Myocyte (in vitro differentiated cells): ENCODE results near the gene ACVR1. TPM values are rescaled to one million over a fixed set of nuclear protein-coding genes. Genes with fewer than 3 reads are reported as not detected.
"Not testable (repeated sequence)": the region's sequence is repeated elsewhere in the genome, so short reads cannot be mapped to it uniquely, and the experiment has no call there.

ENCODE experiments used
- DNase-seq: peaks from one replicate; pipeline ENCODE4 v3.0.0-alpha.2; 2012; ENCODE audit warnings: low read depth
- total RNA-seq: library from RNA; depleted of rRNA; stranded (reverse); fragments of >200 nt; gene quantifications from 2 replicates; pipeline ENCODE4 v1.2.3, GENCODE V29; 2014

The ACVR1 gene
- total RNA-seq, 1 donor from 2014 or later: 48.8 TPM

GRCh38 chr2:157830696-157831570 is 45.2 kb downstream of the ACVR1 start:
- DNase-seq: peak; percentile 86

GRCh38 chr2:157830266-157830665 is 45.9 kb downstream of the ACVR1 start:
- no peak for DNase-seq

- no peak for DNase-seq
Observed at GRCh38 chr2:157827377-157827776, 48.8 kb downstream of the ACVR1 start.

GRCh38 chr2:157826644-157827043 is 49.5 kb downstream of the ACVR1 start:
- not testable (repeated sequence) for DNase-seq

DNA sequence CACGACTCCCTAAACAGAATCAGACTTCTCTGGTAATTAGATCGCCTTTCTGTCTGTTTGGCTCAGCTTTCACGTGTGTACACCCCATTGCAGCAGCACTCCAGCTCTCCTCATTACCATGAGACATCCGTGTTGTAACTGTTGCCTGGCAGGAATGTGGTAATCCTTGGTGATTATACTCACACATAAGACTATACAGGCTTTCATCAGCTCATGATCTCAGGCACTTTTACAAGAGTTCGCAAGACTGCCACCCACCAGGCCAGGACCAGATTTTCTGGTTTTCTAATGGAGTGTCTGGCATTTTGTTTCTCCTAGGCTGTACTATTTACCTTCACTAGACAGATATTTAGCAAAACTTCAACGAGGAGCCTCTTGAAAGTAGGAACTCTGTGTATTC is 50.2 kb downstream of the ACVR1 start:
- peak; percentile 24 for DNase-seq

DNA sequence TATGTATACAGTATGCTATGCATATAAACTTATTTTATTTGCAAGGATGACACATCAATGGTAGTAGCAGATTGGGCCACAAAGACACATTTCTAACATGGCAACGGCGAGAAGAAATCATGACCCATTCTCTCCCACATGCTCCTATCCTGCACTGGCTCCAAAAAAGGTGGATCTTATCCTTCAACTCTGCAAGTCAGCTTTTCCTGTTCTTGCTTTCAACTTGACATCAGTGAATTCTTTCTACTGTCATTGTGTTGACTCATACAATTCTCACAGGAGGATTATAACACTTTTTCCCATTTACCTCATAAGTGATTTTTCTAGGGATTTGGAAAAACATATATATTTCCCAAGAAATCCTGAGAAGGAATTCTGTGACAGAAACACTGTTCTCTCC is 53.1 kb downstream of the ACVR1 start:
- DNase-seq: no peak

DNA sequence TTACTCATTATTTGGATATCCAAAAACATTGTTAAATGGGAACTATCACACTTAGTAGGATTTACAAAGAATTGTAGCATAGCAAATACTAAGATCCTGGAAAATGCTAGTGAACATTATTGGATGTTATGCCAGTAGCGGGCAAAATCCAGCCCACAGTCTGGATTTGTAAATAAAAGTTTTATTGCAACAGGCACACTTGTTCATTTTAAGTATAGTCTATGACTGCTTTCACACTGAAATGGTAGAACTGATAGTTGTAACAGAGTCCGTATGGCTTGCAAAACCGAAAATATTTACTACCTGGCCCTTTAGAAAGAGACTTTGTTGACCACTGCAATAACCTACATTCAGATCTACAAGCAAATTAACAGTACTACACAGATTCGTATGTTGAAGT is 53.6 kb downstream of the ACVR1 start:
- no peak for DNase-seq

DNA sequence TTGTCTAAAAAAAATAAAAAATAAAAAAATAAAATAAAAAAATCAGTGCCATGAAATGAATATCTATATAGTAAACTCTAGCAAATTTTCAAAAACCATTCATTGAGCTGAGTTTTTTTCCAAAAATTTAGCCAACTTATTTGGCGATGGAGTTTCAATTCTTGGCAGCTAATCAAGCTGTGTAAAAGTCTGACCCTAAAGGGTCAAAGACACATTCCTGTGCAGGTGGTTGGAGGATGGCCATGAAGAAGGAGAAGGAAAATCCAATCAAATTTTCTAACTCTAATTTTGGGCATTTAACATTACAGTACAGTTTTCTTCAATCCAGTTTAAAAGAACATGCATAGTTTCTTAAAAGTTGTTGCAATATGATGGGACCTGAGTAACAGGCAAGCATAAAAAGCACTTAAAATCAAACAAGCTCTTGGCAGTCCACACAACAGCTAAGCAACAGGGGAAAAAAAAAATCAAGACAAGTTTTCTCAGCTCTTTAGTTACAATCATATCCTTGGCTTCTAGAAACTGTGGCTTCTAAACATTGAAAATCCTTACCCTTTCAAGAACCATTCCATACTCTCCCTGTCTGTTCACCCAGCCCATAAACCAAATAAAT is 54.5 kb downstream of the ACVR1 start:
- no peak for DNase-seq

DNA sequence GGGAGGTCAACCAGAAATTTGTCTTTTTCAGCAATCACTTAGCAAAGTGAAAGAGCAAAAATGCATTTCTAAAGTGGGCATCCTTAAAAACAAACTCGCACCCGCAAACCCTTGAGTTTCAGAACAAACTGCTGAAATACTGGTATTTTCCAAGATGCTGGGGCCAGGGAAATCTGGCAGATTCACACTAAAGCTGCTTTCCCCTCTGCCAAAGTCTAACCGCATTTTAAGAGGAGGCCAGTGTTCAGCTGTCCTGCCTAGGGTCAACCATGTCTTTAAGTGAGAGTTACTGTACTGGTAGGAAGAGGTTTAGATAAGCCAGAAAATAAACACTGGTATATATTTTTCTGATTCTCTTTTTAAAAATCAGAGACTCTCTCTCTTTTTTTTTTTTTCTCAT is 55.9 kb downstream of the ACVR1 start:
- DNase-seq: no peak

DNA sequence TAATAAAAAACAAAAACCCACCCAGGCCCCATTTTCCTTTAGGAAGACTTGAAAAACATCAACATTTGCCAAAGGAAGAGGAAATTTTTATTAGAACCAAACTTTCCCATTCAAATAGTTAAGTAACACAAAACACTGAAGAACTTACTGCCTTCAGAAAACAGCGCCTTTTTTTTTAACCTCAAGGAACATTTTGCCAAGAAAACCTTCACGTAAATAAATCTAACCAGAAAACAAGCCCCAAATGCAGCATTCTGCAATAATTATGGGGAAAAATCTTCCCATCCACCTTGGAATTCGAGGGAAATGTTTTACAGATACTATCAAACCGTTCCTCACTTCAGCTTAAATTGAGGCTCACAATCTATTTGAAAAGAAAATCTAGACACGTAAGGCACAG is 56.4 kb downstream of the ACVR1 start:
- no peak for DNase-seq

- no peak for DNase-seq
Observed at GRCh38 chr2:157818227-157818626, 57.9 kb downstream of the ACVR1 start.

- DNase-seq: no peak
Observed at GRCh38 chr2:157815421-157815820, 60.7 kb downstream of the ACVR1 start.

DNA sequence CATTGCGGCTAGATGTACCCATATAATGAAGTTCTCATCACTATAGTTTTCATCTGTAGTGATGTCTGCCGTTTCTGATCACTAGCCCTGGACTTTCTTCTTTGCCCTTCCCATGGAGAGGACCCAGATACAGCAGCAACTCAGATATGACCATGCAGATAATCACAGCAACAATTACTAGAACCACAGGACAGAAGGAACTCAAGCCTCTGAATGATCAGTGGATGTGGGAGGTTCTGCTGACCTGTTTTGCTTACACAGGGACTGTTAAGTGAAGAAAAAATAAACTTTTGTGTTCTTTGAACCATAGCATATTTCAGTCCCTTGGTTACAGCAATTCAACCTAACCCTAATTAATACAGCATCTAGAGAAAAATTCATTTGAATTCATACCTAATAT is 62.7 kb downstream of the ACVR1 start:
- no peak for DNase-seq

DNA sequence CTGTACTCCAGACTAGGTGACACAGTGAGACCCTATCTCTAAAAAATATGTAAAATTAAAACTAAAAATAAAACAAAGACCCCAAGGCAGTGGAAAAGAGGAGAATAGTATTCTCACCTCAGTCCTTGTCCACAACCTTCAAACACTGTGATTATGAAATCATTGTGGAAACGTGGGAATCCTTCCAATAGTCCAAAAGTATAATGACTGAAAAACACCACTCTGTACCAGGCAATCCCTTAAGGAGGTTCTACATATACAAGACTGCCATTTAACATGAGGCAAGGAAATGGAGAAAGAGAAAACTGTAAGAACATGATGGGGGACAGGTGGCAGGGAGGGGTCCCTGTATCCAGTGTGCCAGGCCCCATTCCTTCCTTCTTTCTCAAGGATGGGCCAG is 66.1 kb downstream of the ACVR1 start:
- peak; percentile 15 for DNase-seq

DNA sequence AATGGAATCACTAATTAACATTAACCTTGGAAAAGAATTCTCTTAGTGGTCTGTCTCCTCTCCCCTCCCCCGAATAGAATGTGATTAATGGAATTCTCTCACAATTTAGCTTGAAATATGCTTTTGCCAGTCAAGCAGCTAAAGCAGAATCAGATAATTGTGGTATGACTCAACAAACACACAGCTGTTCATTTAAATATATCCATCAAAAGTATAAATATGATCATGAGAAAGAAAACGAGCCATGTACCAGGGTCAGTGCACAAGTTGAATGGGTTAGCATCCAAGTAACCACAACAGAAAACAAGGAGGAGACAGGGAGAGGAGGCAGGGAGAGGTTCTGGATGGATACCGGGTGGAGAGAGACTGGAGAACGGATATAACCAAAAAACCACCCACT is 66.9 kb downstream of the ACVR1 start:
- peak; percentile 90 for DNase-seq

DNA sequence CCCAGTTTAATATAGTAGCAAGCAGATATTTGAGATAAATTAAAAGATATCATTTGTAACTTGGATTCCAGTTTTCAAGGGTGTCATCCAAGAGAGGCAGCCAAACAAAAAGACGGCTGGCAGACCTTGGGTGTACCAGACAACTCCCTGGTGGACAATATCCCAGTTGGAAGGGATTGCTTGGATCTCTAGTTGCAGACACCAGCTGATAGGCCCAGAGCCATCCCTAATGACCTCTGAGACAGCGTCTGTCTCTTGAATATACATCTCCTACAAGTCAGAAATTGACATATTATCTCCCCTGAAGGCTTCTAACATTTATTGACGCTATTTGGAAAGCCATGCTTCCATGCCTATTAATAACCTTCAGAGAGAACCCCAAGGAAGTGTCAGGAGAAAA is 67.7 kb downstream of the ACVR1 start:
- peak; percentile 74 for DNase-seq

DNA sequence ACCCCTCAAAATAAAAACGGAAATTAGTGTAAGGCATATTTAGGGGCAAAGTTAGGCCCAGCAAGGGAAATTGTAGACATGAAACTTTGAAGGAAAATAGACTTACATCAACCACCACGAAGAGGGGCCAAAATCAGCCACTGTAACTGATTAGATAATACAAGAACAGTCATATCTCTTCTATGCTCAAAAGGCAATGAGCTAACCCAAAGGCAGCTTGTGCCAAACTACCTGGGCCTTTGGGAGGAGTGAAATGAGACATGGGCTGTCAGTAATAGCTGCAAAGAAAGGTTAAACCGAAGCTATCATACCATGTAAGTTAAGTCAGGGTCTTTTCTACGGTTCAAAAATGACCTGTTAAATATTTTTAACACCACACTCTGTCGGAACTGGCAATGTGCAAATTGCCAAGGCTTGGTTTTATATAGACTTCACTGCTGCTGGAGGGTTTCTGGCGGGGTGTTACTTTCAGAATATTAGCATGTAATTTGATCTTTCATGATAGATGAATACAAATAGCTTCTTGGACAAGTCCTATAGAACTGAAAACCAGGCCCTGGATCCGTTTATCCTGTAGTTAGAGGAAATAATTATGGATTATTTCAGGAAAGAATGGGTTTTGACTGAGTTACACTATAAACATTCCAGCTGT is 69.6 kb downstream of the ACVR1 start:
- no peak for DNase-seq

DNA sequence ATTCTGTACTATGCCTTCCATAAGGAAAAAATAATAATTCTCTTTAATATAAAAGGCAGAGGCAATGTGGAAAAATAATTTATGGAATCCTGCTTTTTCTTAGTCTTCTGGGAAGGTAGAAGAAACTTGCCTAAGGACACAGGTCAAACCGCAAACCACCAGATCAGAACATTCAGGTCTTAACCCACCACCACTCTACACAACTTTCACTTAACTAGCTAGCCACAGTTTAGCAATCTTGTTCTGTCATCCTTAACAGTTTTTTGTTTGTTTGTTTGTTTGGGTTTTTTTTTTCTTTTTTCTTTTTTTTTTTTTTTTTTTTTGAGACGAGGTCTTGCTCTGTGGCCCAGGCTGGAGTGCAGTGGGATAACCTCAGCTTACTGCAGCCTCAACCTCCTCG is 70.6 kb downstream of the ACVR1 start:
- DNase-seq: no peak

DNA sequence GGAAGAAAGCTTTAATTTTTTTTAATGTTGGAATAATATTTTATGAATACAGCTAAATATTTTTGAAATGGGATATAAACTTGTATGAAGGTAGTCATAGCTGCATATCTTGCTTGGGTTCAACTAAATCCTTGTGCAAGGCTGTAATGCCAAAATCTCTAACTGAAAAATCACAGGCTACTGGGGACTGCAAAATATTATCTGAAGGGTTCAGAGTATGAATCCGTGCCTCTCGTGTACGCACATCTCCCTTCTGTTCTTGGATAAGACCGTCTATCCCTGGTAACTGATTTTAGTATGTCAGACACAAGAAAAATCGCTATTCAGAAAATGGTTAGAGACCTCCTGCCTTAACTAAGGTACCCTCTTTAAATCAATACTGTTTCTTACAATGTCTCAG is 71.8 kb downstream of the ACVR1 start:
- DNase-seq: no peak

DNA sequence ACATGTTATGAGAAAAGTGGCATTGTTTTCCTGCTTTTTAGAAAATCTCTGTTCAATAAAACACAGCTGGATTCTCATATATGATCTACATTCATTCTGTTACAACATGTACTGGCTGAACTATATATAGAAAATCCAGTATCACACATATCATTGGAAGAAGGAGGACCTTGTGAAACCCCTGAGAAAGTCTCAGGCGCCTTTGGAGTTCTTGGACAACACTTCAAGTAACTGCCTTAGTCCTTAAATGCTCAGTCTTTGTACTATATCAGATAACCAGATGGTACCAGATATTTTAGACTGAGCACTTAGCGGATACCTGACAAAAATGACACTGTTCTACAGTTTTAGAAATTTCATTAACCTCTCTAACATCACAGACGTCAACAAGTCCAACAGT is 72.2 kb downstream of the ACVR1 start:
- DNase-seq: no peak

DNA sequence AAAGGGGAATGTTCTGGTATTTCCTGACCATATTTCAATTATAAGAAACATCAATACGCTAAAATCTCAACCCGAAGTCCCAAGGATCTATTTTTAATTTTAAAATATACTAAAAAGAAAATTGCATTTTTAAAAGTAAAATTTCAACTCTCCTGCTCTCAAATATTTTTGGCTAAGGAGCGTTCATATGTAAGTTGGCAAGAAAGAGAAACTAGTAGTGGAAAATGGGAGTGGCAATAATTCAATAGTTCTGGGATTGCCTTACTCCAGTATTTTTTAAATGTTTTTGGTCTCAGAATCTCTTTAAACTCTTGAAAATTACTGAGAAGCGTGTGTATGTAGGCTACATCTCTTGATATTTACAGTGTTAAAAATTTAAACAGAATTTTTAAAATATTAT is 72.7 kb downstream of the ACVR1 start:
- no peak for DNase-seq

- no peak for DNase-seq
Observed at GRCh38 chr2:157800838-157801495, 75.2 kb downstream of the ACVR1 start.
